GM19438 (cell line): Measurements from ENCODE around the gene LRRC25.

Experiments
- ATAC-seq: cut with Tn5 transposase; IDR thresholded peaks from one replicate; pipeline ENCODE4 v1.9.1; 2021; ENCODE audit warnings: low read depth; ENCODE audit not compliant: unreplicated experiment

The LRRC25 gene

GRCh38 chr19:18397242-18398202 is at the start of gene LRRC25:
LRRC25 (minus strand) TSS chr19:18397622; CDS start chr19:18396963, 659 bp downstream.
- ATAC-seq, result no peak

GRCh38 chr19:18446811-18447359 is 49.5 kb upstream of the LRRC25 start:
- no peak for ATAC-seq

GRCh38 chr19:18446145-18446810 is 48.9 kb upstream of the LRRC25 start:
- no peak for ATAC-seq

- ATAC-seq, result no peak
Measured at GRCh38 chr19:18445262-18445948, 48.0 kb upstream of the LRRC25 start.

GRCh38 chr19:18444513-18444912 is 47.1 kb upstream of the LRRC25 start:
- ATAC-seq, result no peak

GRCh38 chr19:18443831-18444230 is 46.4 kb upstream of the LRRC25 start:
- ATAC-seq, result no peak

- ATAC-seq, result no peak
Measured at GRCh38 chr19:18443406-18443805, 46.0 kb upstream of the LRRC25 start.

GRCh38 chr19:18442941-18443340 is 45.5 kb upstream of the LRRC25 start:
- ATAC-seq, result no peak

- ATAC-seq, result no peak
Measured at GRCh38 chr19:18441804-18442788, 44.7 kb upstream of the LRRC25 start.

GRCh38 chr19:18440936-18441803 is 43.7 kb upstream of the LRRC25 start:
- ATAC-seq, result no peak

- ATAC-seq, result no peak
Measured at GRCh38 chr19:18440415-18440877, 43.0 kb upstream of the LRRC25 start.

GRCh38 chr19:18439910-18440237 is 42.5 kb upstream of the LRRC25 start:
- no peak for ATAC-seq

- no peak for ATAC-seq
Measured at GRCh38 chr19:18439025-18439909, 41.8 kb upstream of the LRRC25 start.

GRCh38 chr19:18438331-18439024 is 41.1 kb upstream of the LRRC25 start:
- no peak for ATAC-seq

GRCh38 chr19:18437491-18438330 is 40.3 kb upstream of the LRRC25 start, which contains the start of gene ISYNA1:
ISYNA1 (minus strand) TSS chr19:18438133; CDS start chr19:18437979, 154 bp downstream.
- ATAC-seq, result peak; percentile 15
